ENCODE results near the gene HMX2.

DNA sequence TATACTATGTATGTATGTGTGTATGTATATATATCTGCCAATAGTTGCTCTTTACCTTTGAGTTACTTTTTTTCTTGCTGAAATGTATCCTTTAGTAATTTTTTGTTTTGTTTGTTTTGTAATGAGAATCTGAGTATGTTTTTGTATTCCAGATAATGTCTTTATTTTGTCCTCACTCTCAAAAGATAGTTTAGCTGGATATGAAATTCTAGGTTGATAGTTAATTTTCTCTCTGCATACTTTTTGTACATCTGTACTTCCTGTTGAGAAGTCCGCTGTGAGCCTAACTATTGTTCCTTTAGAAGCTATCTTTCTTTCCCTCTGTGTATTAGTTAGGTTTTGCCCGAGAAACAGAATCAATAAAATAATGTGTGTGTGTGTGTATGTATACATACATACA is 35.8 kb downstream of the HMX2 start:
- TF ChIP-seq, protein P1, sequence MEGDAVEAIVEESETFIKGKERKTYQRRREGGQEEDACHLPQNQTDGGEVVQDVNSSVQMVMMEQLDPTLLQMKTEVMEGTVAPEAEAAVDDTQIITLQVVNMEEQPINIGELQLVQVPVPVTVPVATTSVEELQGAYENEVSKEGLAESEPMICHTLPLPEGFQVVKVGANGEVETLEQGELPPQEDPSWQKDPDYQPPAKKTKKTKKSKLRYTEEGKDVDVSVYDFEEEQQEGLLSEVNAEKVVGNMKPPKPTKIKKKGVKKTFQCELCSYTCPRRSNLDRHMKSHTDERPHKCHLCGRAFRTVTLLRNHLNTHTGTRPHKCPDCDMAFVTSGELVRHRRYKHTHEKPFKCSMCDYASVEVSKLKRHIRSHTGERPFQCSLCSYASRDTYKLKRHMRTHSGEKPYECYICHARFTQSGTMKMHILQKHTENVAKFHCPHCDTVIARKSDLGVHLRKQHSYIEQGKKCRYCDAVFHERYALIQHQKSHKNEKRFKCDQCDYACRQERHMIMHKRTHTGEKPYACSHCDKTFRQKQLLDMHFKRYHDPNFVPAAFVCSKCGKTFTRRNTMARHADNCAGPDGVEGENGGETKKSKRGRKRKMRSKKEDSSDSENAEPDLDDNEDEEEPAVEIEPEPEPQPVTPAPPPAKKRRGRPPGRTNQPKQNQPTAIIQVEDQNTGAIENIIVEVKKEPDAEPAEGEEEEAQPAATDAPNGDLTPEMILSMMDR (IDR thresholded peaks at IDR 0.05), result no peak
- TF ChIP-seq SIN3A (IDR thresholded peaks at IDR 0.05; ENCODE audit: borderline replicate concordance, insufficient read depth, low read depth, low read length), result no peak

Data from Panc1 (cell line).